Adipose tissue (tissue), 3 donors: Measurements from ENCODE around the gene OR51E1. TPM values are rescaled to one million over a fixed set of nuclear protein-coding genes. Genes with fewer than 3 reads are reported as not detected.

Experiments used
- H3K27ac ChIP-seq: one replicate; pipeline ENCODE4 v1.5.1; 2013; ENCODE audit warnings: low read depth, low read length
- WGBS, 3 donors: extraction: QIAGEN DNeasy Blood & Tissue Kit; methylation state at CpG; one replicate each; pipeline ENCODE4 v1.1.7; 2013; 5-methylcytosine and 5-hydroxymethylcytosine counted together
- polyA plus RNA-seq, 3 donors: library from polyadenylated mRNA; stranded (reverse); fragments of 200-250 nt; gene quantifications; one replicate each; pipeline ENCODE4 v1.2.3, GENCODE V29; 2013
- donor health status: healthy with polysubstance abuse.
- donor health status: Bipolar disorder and iron deficiency.
- donor health status: healthy.

OR51E1 gene
- polyA plus RNA-seq, 3 donors, result 0.16 to 2.7 (median 1.2) TPM

GRCh38 chr11:4643076-4643475 lies 706 bp upstream of the OR51E1 start:
- no peak overlapping the region for H3K27ac ChIP-seq
- WGBS, 3 donors, result 35 to 39% (median 39%) methylated on average over 5 of the region's 5 CpGs

GRCh38 chr11:4644233-4644632 lies 451 bp downstream of the OR51E1 start:
- H3K27ac ChIP-seq, result no peak overlapping the region
- WGBS, 3 donors, result 57 to 73% (median 68%) methylated on average over 4 of the region's 4 CpGs

- 72 to 78% (median 76%) methylated on average over 2 of the region's 2 CpGs for WGBS, 3 donors
- no peak overlapping the region for H3K27ac ChIP-seq
These were observed 2.2 kb downstream of the OR51E1 start for GRCh38 chr11:4645974-4646373.

GRCh38 chr11:4647766-4648165 lies 4.0 kb downstream of the OR51E1 start:
- WGBS, 3 donors, result 56 to 70% (median 68%) methylated on average over 4 of the region's 4 CpGs
- H3K27ac ChIP-seq, result no peak overlapping the region

- no peak overlapping the region for H3K27ac ChIP-seq
- 67 to 88% (median 87%) methylated on average over 2 of the region's 2 CpGs for WGBS, 3 donors
These were observed 11.0 kb downstream of the OR51E1 start for GRCh38 chr11:4654635-4655369.

GRCh38 chr11:4658629-4659445 lies 15.1 kb downstream of the OR51E1 start:
- 51 to 70% (median 63%) methylated on average over 5 of the region's 5 CpGs for WGBS, 3 donors
- H3K27ac ChIP-seq, result no peak overlapping the region

- no peak overlapping the region for H3K27ac ChIP-seq
- WGBS, 3 donors, result 84 to 94% (median 90%) methylated on average over 6 of the region's 6 CpGs
These were observed 19.1 kb downstream of the OR51E1 start for GRCh38 chr11:4662876-4663275.

GRCh38 chr11:4664183-4664582 lies 20.4 kb downstream of the OR51E1 start:
- WGBS, 3 donors, result 84 to 91% (median 88%) methylated on average over 3 of the region's 3 CpGs

GRCh38 chr11:4664786-4665185 lies 21.0 kb downstream of the OR51E1 start:
- 57 to 74% (median 65%) methylated on average over 3 of the region's 3 CpGs for WGBS, 3 donors
- H3K27ac ChIP-seq, result no peak overlapping the region

More at GRCh38 chr11:4664183-4664582, 20.4 kb downstream of the OR51E1 start:
- no peak overlapping the region for H3K27ac ChIP-seq

GRCh38 chr11:4665424-4665823 lies 21.6 kb downstream of the OR51E1 start:
- 72 to 77% (median 73%) methylated on average over 2 of the region's 2 CpGs for WGBS, 3 donors

GRCh38 chr11:4671741-4672140 lies 28.0 kb downstream of the OR51E1 start:
- WGBS, 3 donors, result 49 to 86% (median 78%) methylated on average over 2 of the region's 2 CpGs
- H3K27ac ChIP-seq, result no peak overlapping the region

More at GRCh38 chr11:4665424-4665823, 21.6 kb downstream of the OR51E1 start:
- no peak overlapping the region for H3K27ac ChIP-seq

GRCh38 chr11:4672470-4672869 lies 28.7 kb downstream of the OR51E1 start:
- no peak overlapping the region for H3K27ac ChIP-seq
- WGBS, 3 donors, result 57 to 64% (median 58%) methylated on average over 3 of the region's 3 CpGs

- H3K27ac ChIP-seq, result no peak overlapping the region
- 58 to 74% (median 60%) methylated on average over 2 of the region's 2 CpGs for WGBS, 3 donors
These were observed 30.0 kb downstream of the OR51E1 start for GRCh38 chr11:4673781-4674180.

- 68 to 82% (median 69%) methylated on average over 2 of the region's 2 CpGs for WGBS, 3 donors
- no peak overlapping the region for H3K27ac ChIP-seq
These were observed 34.2 kb downstream of the OR51E1 start for GRCh38 chr11:4677948-4678347.

- WGBS, 3 donors, result 38 to 50% (median 41%) methylated on average over 3 of the region's 3 CpGs
These were observed 36.6 kb downstream of the OR51E1 start for GRCh38 chr11:4680341-4680740.

GRCh38 chr11:4682623-4683419 lies 39.0 kb downstream of the OR51E1 start:
- no peak overlapping the region for H3K27ac ChIP-seq
- WGBS, 3 donors, result 71 to 80% (median 72%) methylated on average over 2 of the region's 2 CpGs

More at GRCh38 chr11:4680341-4680740, 36.6 kb downstream of the OR51E1 start:
- no peak overlapping the region for H3K27ac ChIP-seq

GRCh38 chr11:4684631-4685285 lies 41.0 kb downstream of the OR51E1 start:
- WGBS, 3 donors, result 81 to 89% (median 83%) methylated on average over 3 of the region's 3 CpGs
- no peak overlapping the region for H3K27ac ChIP-seq

- H3K27ac ChIP-seq, result no peak overlapping the region
- WGBS, 3 donors, result 24 to 49% (median 41%) methylated on average over 1 of the region's 1 CpG
These were observed 51.7 kb downstream of the OR51E1 start for GRCh38 chr11:4695442-4695841.
